ENCODE measurements around the gene ME3.

Gene ME3

GRCh38 chr11:86692746-86693145, 20.3 kb upstream of the ME3 start:
- no peak for DNase-seq (ENCODE audit: low read depth in 2 of 2)

- no peak for DNase-seq (ENCODE audit: low read depth in 2 of 2)
Measured at GRCh38 chr11:86692317-86692716, 19.9 kb upstream of the ME3 start.

- peak in 1 of 2 experiments; percentile 9 for DNase-seq (ENCODE audit: low read depth in 2 of 2)
Measured at GRCh38 chr11:86688398-86689179, 16.2 kb upstream of the ME3 start.

- no peak for DNase-seq (ENCODE audit: low read depth in 2 of 2)
Measured at GRCh38 chr11:86687185-86687778, 14.9 kb upstream of the ME3 start.

GRCh38 chr11:86686531-86686930, 14.1 kb upstream of the ME3 start:
- DNase-seq (ENCODE audit: low read depth in 2 of 2) = no peak

GRCh38 chr11:86681483-86681756, 9.0 kb upstream of the ME3 start:
- no peak for DNase-seq (ENCODE audit: low read depth in 2 of 2)

- no peak for DNase-seq (ENCODE audit: low read depth in 2 of 2)
Measured at GRCh38 chr11:86680716-86681482, 8.5 kb upstream of the ME3 start.

GRCh38 chr11:86678823-86679222, 6.4 kb upstream of the ME3 start:
- DNase-seq (ENCODE audit: low read depth in 2 of 2) = no peak

- no peak for DNase-seq (ENCODE audit: low read depth in 2 of 2)
Measured at GRCh38 chr11:86678296-86678695, 5.9 kb upstream of the ME3 start.

- DNase-seq (ENCODE audit: low read depth in 2 of 2) = no peak
Measured at GRCh38 chr11:86676533-86677154, 4.2 kb upstream of the ME3 start.

GRCh38 chr11:86676010-86676409, 3.6 kb upstream of the ME3 start:
- DNase-seq (ENCODE audit: low read depth in 2 of 2) = no peak

- DNase-seq (ENCODE audit: low read depth in 2 of 2) = no peak
Measured at GRCh38 chr11:86675017-86675416, 2.6 kb upstream of the ME3 start.

GRCh38 chr11:86673872-86674750, 1.7 kb upstream of the ME3 start:
- DNase-seq (ENCODE audit: low read depth in 2 of 2) = no peak

GRCh38 chr11:86673055-86673843, 833 bp upstream of the ME3 start:
- no peak for DNase-seq (ENCODE audit: low read depth in 2 of 2)

GRCh38 chr11:86671531-86672006, 847 bp downstream of the ME3 start:
- peak in 1 of 2 experiments; percentile 18 for DNase-seq (ENCODE audit: low read depth in 2 of 2)

- DNase-seq (ENCODE audit: low read depth in 2 of 2) = no peak
Measured at GRCh38 chr11:86670911-86671310, 1.5 kb downstream of the ME3 start.

GRCh38 chr11:86670181-86670580, 2.2 kb downstream of the ME3 start:
- DNase-seq (ENCODE audit: low read depth in 2 of 2) = no peak

GRCh38 chr11:86669424-86669823, 3.0 kb downstream of the ME3 start:
- DNase-seq (ENCODE audit: low read depth in 2 of 2) = no peak

GRCh38 chr11:86668929-86669328, 3.5 kb downstream of the ME3 start:
- no peak for DNase-seq (ENCODE audit: low read depth in 2 of 2)

GRCh38 chr11:86666193-86666592, 6.2 kb downstream of the ME3 start:
- DNase-seq (ENCODE audit: low read depth in 2 of 2) = no peak

GRCh38 chr11:86664930-86665329, 7.5 kb downstream of the ME3 start:
- DNase-seq (ENCODE audit: low read depth in 2 of 2) = no peak
